Activated T-helper 17 cell treated with anti-CD3 and anti-CD28 coated beads, Interleukin-2, amount 50 U/mL, for 72 hours (primary cell): ENCODE measurements around the gene TRIM25. TPM values are rescaled to one million over a fixed set of nuclear protein-coding genes. Genes with fewer than 3 reads are reported as not detected.

Experiments
- ATAC-seq: fragments of 150-1000 bp; cut with Tn5 transposase; replicated peaks from 2 replicates; pipeline ENCODE4 v1.10.0; 2021; ENCODE audit warnings: mild to moderate bottlenecking, moderate library complexity
- H3K27ac Mint-ChIP-seq: one replicate; pipeline ENCODE4 v1.8.0; 2022; ENCODE audit warnings: mixed read lengths
- H3K27me3 Mint-ChIP-seq: one replicate; pipeline ENCODE4 v1.8.0; 2022; ENCODE audit warnings: mixed read lengths
- H3K36me3 Mint-ChIP-seq: one replicate; pipeline ENCODE4 v1.8.0; 2022; ENCODE audit warnings: low read depth, mild to moderate bottlenecking, mixed read lengths
- H3K4me1 Mint-ChIP-seq: one replicate; pipeline ENCODE4 v1.8.0; 2022; ENCODE audit warnings: mixed read lengths
- H3K4me3 Mint-ChIP-seq: one replicate; pipeline ENCODE4 v1.8.0; 2022; ENCODE audit warnings: mild to moderate bottlenecking, mixed read lengths
- H3K9me3 Mint-ChIP-seq: one replicate; pipeline ENCODE4 v1.8.0; 2022; ENCODE audit warnings: mixed read lengths
- total RNA-seq, 2 donors: library from RNA; stranded (reverse); gene quantifications; one replicate each; pipeline ENCODE4 v1.2.3, GENCODE V29; 2022

Gene TRIM25
- total RNA-seq, 2 donors from 2014 or later = 121 to 285 TPM

DNA sequence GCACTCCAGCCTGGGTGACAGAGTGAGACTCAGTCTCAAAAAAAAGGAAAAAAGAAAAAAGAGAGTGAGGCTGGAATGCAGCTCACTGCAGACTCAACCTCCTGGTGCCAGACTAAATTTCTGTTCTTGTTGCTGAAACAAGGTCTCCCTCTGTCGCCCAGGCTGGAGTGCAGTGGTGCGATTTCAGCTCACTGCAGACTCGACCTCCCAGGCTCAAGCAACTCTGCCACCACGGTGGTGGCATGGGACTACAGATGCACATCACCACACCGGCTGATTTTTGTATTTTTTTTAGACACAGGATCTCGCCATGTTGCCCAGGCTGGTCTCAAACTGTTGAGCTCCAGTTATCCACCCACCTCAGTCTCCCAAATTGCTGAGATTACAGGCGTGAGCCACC lies 34.6 kb downstream of the TRIM25 start:
- Mint-ChIP-seq H3K27me3 (no peaks in the 10 kb centered on the region), H3K36me3 (no peaks in the 10 kb centered on the region), H3K27ac (no peak overlapping the region), H3K4me3 (no peak overlapping the region), H3K4me1 (no peaks in the 10 kb centered on the region), H3K9me3 (no peaks in the 10 kb centered on the region)
- ATAC-seq = no peak

DNA sequence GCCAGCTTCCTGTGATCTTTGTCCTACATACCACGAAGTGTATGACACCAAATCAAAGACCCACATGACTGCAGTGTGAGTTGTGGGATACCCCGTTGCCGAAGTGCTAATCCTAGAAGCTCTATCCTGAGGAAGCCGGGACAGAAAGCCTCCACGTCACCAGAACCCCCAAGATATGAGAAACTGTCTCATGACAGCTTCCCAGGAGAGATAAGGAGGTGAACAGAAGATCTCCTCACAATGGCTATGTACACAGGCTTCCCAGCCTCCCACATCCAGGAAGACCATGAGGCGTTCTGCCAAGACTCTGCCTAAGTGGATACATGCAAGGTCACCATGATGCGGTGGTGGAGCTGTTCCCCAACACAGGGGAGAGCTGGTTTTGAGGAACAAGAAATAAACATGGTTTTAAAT lies 37.1 kb downstream of the TRIM25 start:
- H3K4me1 Mint-ChIP-seq = no peaks in the 10 kb centered on the region
- ATAC-seq = no peak
- no peaks in the 10 kb centered on the region for H3K9me3 Mint-ChIP-seq

DNA sequence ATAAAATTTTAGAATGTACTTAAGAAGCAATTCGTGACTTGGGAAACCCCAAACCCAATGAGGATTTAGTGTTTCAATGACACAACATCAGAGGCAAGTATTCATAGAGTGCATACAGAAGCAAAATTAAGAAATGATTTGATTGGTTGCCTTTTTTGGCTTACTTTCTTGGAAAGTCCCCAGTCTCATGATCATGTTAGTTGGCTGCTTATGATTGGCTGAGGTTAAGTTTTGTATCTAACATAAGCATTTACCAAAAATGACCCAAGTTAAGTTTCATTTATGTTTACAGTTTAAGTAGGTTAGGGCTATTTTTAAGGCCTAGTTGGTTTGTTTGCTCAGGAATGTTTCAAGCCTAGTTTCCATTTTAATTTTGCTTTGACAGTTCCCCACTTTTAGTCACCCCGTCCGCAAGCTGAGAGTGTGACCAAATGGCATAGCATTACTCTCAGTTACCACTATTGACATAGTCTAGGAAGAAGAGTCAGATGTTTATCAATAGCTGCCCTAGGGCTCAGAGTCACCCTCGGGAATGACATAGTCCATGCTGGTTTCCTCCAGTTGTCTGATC lies 43.7 kb downstream of the TRIM25 start:
- H3K27ac Mint-ChIP-seq = peak overlapping the region; percentile 98
- no peaks in the 10 kb centered on the region for H3K27me3 Mint-ChIP-seq
- peaks cover 9% of the 10 kb centered on the region for H3K4me1 Mint-ChIP-seq
- H3K4me3 Mint-ChIP-seq = peak overlapping the region; percentile 66
- H3K9me3 Mint-ChIP-seq = no peaks in the 10 kb centered on the region
- H3K36me3 Mint-ChIP-seq = peaks cover 47% of the 10 kb centered on the region
- ATAC-seq = peak; percentile 90

More for the DNA sequence above, 37.1 kb downstream of the TRIM25 start:
- H3K36me3 Mint-ChIP-seq = no peaks in the 10 kb centered on the region
- no peak overlapping the region for H3K27ac Mint-ChIP-seq
- no peaks in the 10 kb centered on the region for H3K27me3 Mint-ChIP-seq
- no peak overlapping the region for H3K4me3 Mint-ChIP-seq

DNA sequence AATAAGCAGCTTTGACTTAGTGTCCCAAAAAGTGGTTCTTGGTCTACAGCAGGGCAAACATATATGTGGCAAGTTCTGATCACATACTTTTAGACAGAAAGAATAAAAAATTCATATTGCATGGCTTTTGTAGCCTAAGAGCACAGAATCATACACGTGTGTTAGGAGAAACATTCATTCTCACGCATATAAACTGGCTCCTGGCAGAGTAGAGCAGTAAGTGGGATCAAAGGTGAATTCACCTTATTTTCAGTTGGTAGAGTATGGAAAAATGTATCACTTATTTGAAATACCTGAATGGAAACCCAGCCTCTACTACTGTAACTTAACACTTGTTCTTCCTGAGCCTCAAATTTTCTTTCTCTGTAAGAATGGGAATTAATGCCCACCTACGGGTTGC lies 45.1 kb downstream of the TRIM25 start:
- Mint-ChIP-seq H3K4me1 (peaks cover 9% of the 10 kb centered on the region), H3K9me3 (no peaks in the 10 kb centered on the region), H3K4me3 (peak overlapping the region; percentile 66), H3K36me3 (peaks cover 61% of the 10 kb centered on the region), H3K27me3 (no peaks in the 10 kb centered on the region), H3K27ac (peak overlapping the region; percentile 98)
- ATAC-seq = no peak

DNA sequence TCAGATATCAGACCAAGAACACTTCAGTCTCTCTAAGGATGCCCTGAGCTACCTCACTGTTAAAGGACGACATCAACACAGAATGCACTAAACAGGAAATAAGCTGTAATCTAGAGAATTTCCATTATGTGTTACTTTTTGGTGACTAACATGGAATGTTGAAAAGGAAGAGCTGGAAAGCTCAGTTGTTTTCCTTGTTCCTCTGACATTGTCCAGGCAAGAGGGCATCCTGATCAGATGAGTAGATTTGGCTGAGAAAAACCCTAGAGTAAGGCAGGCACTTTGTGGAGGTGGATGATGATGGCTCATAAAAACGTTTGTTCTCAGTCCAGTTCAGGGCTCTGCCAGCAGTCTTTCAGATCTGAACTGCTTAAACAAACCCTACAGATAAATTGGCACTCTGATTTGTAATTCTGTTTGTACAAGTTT lies 45.9 kb downstream of the TRIM25 start:
- peak overlapping the region; percentile 66 for H3K4me3 Mint-ChIP-seq
- peaks cover 9% of the 10 kb centered on the region for H3K4me1 Mint-ChIP-seq
- no peaks in the 10 kb centered on the region for H3K9me3 Mint-ChIP-seq
- ATAC-seq = no peak
- H3K27me3 Mint-ChIP-seq = no peaks in the 10 kb centered on the region
- peak overlapping the region; percentile 98 for H3K27ac Mint-ChIP-seq
- peaks cover 68% of the 10 kb centered on the region for H3K36me3 Mint-ChIP-seq

DNA sequence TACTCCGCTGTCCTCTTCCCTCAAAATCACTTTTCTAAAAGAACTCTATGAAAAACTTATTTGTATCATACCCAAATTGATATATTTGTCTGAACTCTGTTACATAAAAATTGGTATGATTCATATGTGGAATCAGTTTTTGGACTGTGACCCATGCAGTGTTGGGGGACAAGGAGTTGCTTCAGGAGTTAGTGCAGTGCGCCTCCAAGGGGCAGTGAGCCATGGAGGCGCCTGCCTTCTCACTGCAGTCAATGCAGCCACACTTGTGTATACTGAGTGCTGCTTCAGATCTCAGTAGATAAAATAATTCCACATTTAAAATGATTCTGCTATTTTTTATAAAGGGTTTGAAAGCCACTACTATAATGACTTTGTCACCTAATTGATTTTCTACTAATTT lies 47.4 kb downstream of the TRIM25 start:
- no peak for ATAC-seq
- peak overlapping the region; percentile 48 for H3K27ac Mint-ChIP-seq
- no peak overlapping the region for H3K4me3 Mint-ChIP-seq
- peaks cover 9% of the 10 kb centered on the region for H3K4me1 Mint-ChIP-seq
- peaks cover 83% of the 10 kb centered on the region for H3K36me3 Mint-ChIP-seq
- no peaks in the 10 kb centered on the region for H3K27me3 Mint-ChIP-seq
- no peaks in the 10 kb centered on the region for H3K9me3 Mint-ChIP-seq

DNA sequence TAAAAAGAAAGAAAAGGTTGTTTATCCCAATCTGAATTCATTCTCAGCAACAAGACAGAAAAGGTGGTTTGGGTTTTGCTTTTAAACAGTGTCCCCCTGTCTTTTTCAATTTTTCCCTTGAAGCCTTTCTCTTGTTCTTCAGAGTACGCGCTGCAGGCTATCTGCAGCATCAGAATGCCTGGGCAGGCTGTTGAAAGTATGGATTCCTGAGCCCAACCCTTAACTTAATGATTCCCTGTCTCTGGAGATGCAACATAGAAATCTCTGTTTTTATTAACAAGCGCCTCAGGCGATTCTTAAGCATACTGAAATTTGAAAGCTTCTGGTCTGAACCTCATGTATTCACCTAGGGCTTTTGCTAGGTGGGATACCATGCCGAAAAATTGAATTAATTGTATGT lies 47.8 kb downstream of the TRIM25 start:
- Mint-ChIP-seq H3K27me3 (no peaks in the 10 kb centered on the region), H3K4me1 (peaks cover 9% of the 10 kb centered on the region), H3K4me3 (no peak overlapping the region), H3K36me3 (peaks cover 87% of the 10 kb centered on the region), H3K9me3 (no peaks in the 10 kb centered on the region), H3K27ac (peak overlapping the region; percentile 48)
- ATAC-seq = no peak

DNA sequence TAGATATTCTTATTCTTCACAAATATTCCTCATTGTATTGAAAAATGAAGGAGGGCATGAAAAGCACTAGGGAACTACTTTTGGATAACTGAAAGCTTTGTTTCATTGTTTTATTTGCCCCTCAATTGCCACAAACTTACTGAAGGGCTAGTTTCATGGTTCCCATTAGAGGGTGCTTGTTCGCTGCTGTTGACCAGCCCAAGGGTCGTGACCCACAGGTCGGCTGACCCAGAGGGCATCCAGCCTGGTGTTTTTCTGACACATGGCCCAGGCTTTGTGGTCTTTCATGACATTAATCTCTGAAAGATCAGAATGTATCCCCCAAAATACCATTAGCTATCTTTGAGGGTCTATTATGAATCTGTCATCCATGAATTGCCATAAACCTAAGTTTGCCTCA lies 49.9 kb downstream of the TRIM25 start:
- no peaks in the 10 kb centered on the region for H3K9me3 Mint-ChIP-seq
- H3K27ac Mint-ChIP-seq = no peak overlapping the region
- H3K36me3 Mint-ChIP-seq = peaks cover 90% of the 10 kb centered on the region
- ATAC-seq = no peak
- no peak overlapping the region for H3K4me3 Mint-ChIP-seq
- H3K27me3 Mint-ChIP-seq = no peaks in the 10 kb centered on the region
- peaks cover 4% of the 10 kb centered on the region for H3K4me1 Mint-ChIP-seq

DNA sequence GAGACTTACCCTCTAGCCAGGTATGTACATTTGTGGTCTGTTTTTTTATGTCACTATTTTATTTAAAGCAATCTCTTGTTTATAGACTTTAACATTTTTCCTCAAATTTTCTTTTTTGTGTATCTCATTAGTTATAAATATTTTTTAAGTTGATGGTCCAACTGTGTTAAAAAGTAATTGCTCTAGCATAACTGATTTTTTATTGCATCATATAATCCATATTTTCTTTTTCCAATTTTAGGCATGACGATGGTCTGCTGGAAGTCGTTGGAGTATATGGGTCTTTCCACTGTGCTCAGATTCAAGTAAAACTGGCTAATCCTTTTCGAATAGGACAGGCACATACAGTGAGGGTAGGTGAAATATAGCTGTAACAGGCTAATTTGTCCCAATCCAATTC lies 52.0 kb downstream of the TRIM25 start:
- peak overlapping the region; percentile 51 for H3K27ac Mint-ChIP-seq

DNA sequence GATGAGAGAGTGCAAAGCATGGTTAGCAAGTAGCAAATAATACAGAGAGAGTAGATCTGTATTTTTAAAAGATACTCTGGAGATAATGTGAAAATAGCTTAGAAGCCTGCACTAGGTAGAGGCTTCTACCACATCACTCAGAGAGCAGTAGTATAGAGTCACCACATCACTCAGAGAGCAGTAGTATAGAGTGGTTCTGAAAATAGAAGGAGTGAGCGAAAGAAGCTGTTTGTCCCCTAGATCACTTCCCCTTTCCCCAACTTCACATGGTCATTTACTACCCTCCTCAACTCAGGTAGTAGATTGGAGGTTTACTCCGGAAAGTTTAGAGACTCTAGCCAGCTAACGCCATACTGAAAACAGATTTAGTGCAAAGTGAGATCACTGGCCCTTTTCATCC lies 62.8 kb downstream of the TRIM25 start:
- H3K27me3 Mint-ChIP-seq = no peaks in the 10 kb centered on the region
- H3K36me3 Mint-ChIP-seq = peaks cover 98% of the 10 kb centered on the region
- H3K4me3 Mint-ChIP-seq = no peak overlapping the region
- no peak for ATAC-seq
- H3K27ac Mint-ChIP-seq = peak overlapping the region; percentile 44
- H3K4me1 Mint-ChIP-seq = peaks cover 3% of the 10 kb centered on the region
- no peaks in the 10 kb centered on the region for H3K9me3 Mint-ChIP-seq

More for the DNA sequence above, 52.0 kb downstream of the TRIM25 start:
- H3K9me3 Mint-ChIP-seq = no peaks in the 10 kb centered on the region
- H3K27me3 Mint-ChIP-seq = no peaks in the 10 kb centered on the region
- peaks cover 90% of the 10 kb centered on the region for H3K36me3 Mint-ChIP-seq
- H3K4me3 Mint-ChIP-seq = no peak overlapping the region
- no peaks in the 10 kb centered on the region for H3K4me1 Mint-ChIP-seq
- ATAC-seq = no peak

DNA sequence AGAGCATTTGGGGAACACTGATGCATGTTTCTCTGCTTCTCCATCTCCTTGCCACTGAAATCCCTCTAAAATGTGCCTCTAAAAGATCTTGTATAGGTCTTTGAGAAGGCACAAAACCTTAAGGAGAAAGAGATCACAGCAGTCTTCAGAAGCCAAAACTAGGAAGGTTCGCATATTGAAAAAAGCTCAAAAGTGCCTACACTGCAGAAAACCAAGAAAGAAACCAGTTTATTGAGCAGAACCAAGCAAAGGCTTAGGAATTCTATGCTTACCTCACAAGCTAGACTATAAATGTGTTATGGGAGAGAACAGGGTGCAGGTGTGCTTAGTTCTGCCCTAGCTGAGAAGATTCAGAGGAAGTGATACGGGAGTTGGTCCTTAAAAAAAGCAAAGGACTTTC lies 63.3 kb downstream of the TRIM25 start:
- H3K4me3 Mint-ChIP-seq = no peak overlapping the region
- no peaks in the 10 kb centered on the region for H3K9me3 Mint-ChIP-seq
- H3K27ac Mint-ChIP-seq = peak overlapping the region; percentile 44
- peaks cover 3% of the 10 kb centered on the region for H3K4me1 Mint-ChIP-seq
- H3K36me3 Mint-ChIP-seq = peaks cover 96% of the 10 kb centered on the region
- no peaks in the 10 kb centered on the region for H3K27me3 Mint-ChIP-seq
- no peak for ATAC-seq

DNA sequence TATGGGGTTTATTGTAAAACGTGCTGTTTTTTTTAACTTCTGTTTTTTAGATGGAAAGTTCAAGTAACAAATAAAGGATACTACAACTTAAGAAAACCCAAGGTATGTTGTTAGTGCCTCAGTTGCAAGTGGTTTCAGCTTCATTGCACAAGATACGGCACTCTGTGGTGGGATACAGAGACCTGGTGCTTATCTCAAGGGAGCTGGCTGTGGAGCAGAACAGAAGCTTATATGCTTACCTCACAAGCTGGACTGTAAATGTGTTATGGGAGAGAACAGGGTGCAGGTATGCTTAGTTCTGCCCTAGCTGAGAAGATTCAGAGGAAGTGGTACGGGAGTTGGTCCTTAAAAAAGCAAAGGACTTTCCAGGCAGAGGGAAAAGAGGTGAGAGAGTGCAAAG lies 64.7 kb downstream of the TRIM25 start:
- Mint-ChIP-seq H3K36me3 (peaks cover 96% of the 10 kb centered on the region), H3K9me3 (no peaks in the 10 kb centered on the region)

DNA sequence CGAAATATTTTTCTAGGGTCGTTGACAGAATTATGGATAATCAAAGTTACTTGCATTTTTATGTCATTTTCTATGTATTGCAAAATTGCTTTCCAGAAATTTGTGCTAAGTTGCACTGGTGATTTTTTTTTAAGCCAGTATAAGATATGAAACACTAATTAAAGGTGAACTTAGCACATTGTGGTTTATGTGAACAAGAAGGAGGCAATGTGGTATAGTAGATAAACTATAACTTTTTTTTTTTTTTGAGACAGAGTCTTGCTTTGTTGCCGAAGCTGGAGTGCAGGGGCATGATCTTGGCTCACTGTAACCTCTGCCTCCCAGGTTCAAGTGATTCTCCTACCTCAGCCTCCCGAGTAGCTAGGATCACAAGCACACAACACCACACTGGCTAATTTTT lies 66.7 kb downstream of the TRIM25 start:
- H3K4me3 Mint-ChIP-seq = no peak overlapping the region
- no peaks in the 10 kb centered on the region for H3K4me1 Mint-ChIP-seq
- H3K27ac Mint-ChIP-seq = no peak overlapping the region
- H3K9me3 Mint-ChIP-seq = no peaks in the 10 kb centered on the region
- no peaks in the 10 kb centered on the region for H3K27me3 Mint-ChIP-seq
- ATAC-seq = no peak
- H3K36me3 Mint-ChIP-seq = peaks cover 93% of the 10 kb centered on the region

More for the DNA sequence above, 64.7 kb downstream of the TRIM25 start:
- H3K27ac Mint-ChIP-seq = peak overlapping the region; percentile 2
- peaks cover 3% of the 10 kb centered on the region for H3K4me1 Mint-ChIP-seq
- no peak for ATAC-seq
- no peak overlapping the region for H3K4me3 Mint-ChIP-seq
- H3K27me3 Mint-ChIP-seq = no peaks in the 10 kb centered on the region

DNA sequence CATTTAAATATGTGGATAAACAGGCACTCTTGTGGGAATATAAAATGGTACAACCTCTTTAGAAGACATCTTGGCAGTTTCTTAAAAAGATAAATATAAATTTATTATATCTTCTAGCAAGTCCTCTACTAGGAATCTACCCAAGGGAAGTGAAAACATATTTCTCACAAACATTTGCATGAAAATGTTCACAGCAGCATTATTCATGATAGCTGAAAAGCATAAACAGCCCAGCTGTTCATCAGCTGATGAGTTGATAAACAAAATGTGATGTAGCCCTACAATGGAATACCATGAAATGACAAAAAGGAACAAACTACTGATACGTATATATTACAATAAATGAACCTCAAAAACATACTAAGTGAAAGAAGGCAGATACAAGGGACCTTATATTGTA lies 67.9 kb downstream of the TRIM25 start:
- Mint-ChIP-seq H3K27me3 (no peaks in the 10 kb centered on the region), H3K27ac (no peak overlapping the region), H3K36me3 (peaks cover 88% of the 10 kb centered on the region), H3K4me3 (no peak overlapping the region), H3K4me1 (no peaks in the 10 kb centered on the region), H3K9me3 (no peaks in the 10 kb centered on the region)
- ATAC-seq = no peak

DNA sequence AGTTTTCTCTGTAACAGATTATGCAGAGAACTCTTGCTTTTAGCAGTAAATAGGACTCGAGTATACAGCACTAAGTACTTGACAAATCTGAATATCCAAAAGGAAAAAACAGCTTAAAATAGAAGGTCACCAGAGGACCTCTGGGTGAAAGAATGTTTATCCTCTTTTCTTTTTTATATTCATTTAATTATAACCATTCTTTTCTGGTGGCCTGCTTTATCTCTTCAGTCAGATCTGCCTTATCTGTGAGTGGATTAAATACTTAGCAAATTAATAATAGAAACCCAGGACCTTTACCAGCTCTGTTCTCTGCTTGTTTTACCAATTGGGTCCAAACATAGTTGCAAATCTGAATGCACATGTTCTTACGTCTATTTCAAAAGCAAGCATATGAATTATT lies 71.3 kb downstream of the TRIM25 start:
- Mint-ChIP-seq H3K4me1 (peaks cover 7% of the 10 kb centered on the region), H3K4me3 (no peak overlapping the region), H3K27me3 (no peaks in the 10 kb centered on the region), H3K9me3 (no peaks in the 10 kb centered on the region), H3K36me3 (peaks cover 88% of the 10 kb centered on the region), H3K27ac (no peak overlapping the region)
- no peak for ATAC-seq

DNA sequence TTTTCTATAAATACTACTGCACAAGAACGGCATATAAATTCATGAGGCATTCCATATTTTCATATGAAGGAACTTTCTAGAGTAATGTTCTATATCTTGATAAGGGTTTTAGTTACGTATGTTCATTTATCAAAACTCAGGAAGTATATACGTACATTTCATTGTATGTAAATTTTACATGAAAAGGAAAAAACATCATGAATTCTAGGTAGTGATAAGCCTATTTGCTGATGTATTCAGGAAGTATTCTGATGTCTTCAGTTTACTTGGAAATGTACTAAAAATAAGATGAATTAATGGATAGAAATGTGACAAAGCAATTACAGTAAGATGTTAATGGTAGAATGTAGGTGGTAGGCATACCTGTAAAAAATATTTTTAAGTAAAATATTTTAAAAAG lies 75.2 kb downstream of the TRIM25 start:
- ATAC-seq = no peak
- Mint-ChIP-seq H3K27me3 (no peaks in the 10 kb centered on the region), H3K9me3 (no peaks in the 10 kb centered on the region), H3K4me3 (peak overlapping the region; percentile 86), H3K4me1 (peaks cover 20% of the 10 kb centered on the region), H3K36me3 (peaks cover 86% of the 10 kb centered on the region), H3K27ac (peak overlapping the region; percentile 84)
